Nephron (organoid): Measurements from ENCODE around the gene RERE.
A peak's percentile ranks its signal among the peaks of the same experiment; 100 is the strongest.

Experiments
- H3K27ac Mint-ChIP-seq, 3 experiments: 2 replicates each; pipeline ENCODE4 v1.8.0; 2020; ENCODE audit warnings: mixed read lengths in 3 of 3, mild to moderate bottlenecking in 2 of 3, moderate library complexity in 1 of 3
- H3K27me3 Mint-ChIP-seq: 2 replicates; pipeline ENCODE4 v1.8.0; 2021; ENCODE audit warnings: low read depth, mild to moderate bottlenecking, moderate library complexity, mixed read lengths
- H3K36me3 Mint-ChIP-seq: 2 replicates; pipeline ENCODE4 v1.8.0; 2020; ENCODE audit warnings: low read depth, mixed read lengths
- H3K4me1 Mint-ChIP-seq: 2 replicates; pipeline ENCODE4 v1.8.0; 2020; ENCODE audit warnings: mixed read lengths
- H3K4me3 Mint-ChIP-seq, 3 experiments: 2 replicates each; pipeline ENCODE4 v1.8.0; 2020; ENCODE audit warnings: mild to moderate bottlenecking in 3 of 3, mixed read lengths in 3 of 3, moderate library complexity in 2 of 3
- H3K9me3 Mint-ChIP-seq: 2 replicates; pipeline ENCODE4 v1.8.0; 2020; ENCODE audit warnings: mixed read lengths
- TF ChIP-seq, protein P1 (sequence below), 3 experiments: fragments of 200-600 bp; sonication (generic); IDR thresholded peaks; one replicate each; pipeline ENCODE4 v1.5.0; 2021; ENCODE audit warnings: antibody characterized with exemption in 3 of 3; ENCODE audit not compliant: unreplicated experiment in 3 of 3

Gene RERE

GRCh38 chr1:8604041-8604945 lies 213.1 kb downstream of the RERE start:
- H3K4me1 Mint-ChIP-seq: peaks cover 31% of the 10 kb centered on the region
- peak overlapping the region; percentile 21 to 75 (median 58) for H3K27ac Mint-ChIP-seq
- no peaks in the 10 kb centered on the region for H3K27me3 Mint-ChIP-seq
- TF ChIP-seq, protein P1, sequence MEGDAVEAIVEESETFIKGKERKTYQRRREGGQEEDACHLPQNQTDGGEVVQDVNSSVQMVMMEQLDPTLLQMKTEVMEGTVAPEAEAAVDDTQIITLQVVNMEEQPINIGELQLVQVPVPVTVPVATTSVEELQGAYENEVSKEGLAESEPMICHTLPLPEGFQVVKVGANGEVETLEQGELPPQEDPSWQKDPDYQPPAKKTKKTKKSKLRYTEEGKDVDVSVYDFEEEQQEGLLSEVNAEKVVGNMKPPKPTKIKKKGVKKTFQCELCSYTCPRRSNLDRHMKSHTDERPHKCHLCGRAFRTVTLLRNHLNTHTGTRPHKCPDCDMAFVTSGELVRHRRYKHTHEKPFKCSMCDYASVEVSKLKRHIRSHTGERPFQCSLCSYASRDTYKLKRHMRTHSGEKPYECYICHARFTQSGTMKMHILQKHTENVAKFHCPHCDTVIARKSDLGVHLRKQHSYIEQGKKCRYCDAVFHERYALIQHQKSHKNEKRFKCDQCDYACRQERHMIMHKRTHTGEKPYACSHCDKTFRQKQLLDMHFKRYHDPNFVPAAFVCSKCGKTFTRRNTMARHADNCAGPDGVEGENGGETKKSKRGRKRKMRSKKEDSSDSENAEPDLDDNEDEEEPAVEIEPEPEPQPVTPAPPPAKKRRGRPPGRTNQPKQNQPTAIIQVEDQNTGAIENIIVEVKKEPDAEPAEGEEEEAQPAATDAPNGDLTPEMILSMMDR (IDR thresholded peaks at IDR 0.05; ENCODE audit: unreplicated experiment in 3 of 3): no peak
- H3K9me3 Mint-ChIP-seq: no peaks in the 10 kb centered on the region
- H3K36me3 Mint-ChIP-seq: peaks cover 20% of the 10 kb centered on the region
- H3K4me3 Mint-ChIP-seq: no peak overlapping the region

- TF ChIP-seq, protein P1 (IDR thresholded peaks at IDR 0.05; ENCODE audit: unreplicated experiment in 3 of 3): no peak
- H3K9me3 Mint-ChIP-seq: no peaks in the 10 kb centered on the region
- H3K4me3 Mint-ChIP-seq: no peak overlapping the region
- peaks cover 17% of the 10 kb centered on the region for H3K36me3 Mint-ChIP-seq
- H3K27me3 Mint-ChIP-seq: no peaks in the 10 kb centered on the region
- peaks cover 40% of the 10 kb centered on the region for H3K4me1 Mint-ChIP-seq
- peak overlapping the region in 2 of 3 experiments; percentile 35 to 75 for H3K27ac Mint-ChIP-seq
Measured at GRCh38 chr1:8603220-8603616, 214.2 kb downstream of the RERE start.

- H3K4me3 Mint-ChIP-seq: no peak overlapping the region
- TF ChIP-seq, protein P1 (IDR thresholded peaks at IDR 0.05; ENCODE audit: unreplicated experiment in 3 of 3): no peak
- peaks cover 16% of the 10 kb centered on the region for H3K36me3 Mint-ChIP-seq
- no peak overlapping the region for H3K27ac Mint-ChIP-seq
- H3K9me3 Mint-ChIP-seq: no peaks in the 10 kb centered on the region
- no peaks in the 10 kb centered on the region for H3K27me3 Mint-ChIP-seq
- H3K4me1 Mint-ChIP-seq: peaks cover 46% of the 10 kb centered on the region
Measured at GRCh38 chr1:8602471-8603219, 214.8 kb downstream of the RERE start.

DNA sequence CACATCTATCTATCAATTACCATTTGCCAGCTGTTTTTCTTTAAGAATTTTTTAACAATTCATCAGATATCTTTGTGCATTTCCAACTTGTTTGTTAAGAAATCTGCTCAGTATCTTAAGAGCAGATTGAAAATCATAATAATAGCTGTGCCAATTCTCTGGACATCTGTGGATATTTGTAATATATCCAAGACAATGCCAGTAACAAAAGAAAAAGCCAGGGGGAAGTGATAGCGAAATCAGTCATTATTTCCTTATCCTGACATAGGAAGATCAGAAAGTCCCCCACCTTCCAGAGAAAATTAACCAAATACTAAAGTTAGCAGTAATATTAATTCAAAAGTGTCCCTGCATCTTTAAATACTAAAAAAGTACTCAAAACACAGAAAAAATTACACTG lies 217.1 kb downstream of the RERE start:
- Mint-ChIP-seq H3K27me3 (no peaks in the 10 kb centered on the region), H3K36me3 (peaks cover 13% of the 10 kb centered on the region), H3K4me1 (peaks cover 54% of the 10 kb centered on the region), H3K27ac (peak overlapping the region; percentile 17 to 89 (median 45)), H3K9me3 (no peaks in the 10 kb centered on the region), H3K4me3 (no peak overlapping the region)
- TF ChIP-seq, protein P1 (IDR thresholded peaks at IDR 0.05; ENCODE audit: unreplicated experiment in 3 of 3): no peak

DNA sequence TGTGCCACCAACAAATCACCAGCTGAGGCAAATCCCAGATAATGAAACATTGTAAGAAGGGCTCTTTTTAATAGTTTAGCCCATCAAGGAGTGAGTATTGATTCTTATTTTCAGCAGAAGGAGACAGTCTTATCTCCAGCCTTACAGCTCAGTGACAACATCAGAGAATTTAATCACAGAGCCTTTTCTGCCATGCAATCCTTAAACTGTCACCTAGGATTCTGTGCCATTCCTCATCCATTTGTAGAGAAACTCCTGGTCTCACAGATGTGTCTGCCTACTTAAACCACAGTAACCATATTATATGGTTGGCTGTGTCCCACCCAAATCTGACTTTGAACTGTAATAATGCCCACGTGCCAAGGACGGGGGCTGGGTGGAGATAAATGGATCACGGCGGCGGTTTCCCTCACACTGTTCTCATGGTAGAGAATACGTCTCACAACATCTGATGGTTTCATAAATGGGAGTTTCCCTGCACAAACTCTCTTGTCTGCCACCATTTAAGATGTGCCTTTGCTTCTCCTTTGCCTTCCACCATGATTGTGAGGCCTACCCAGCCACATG lies 217.7 kb downstream of the RERE start:
- Mint-ChIP-seq H3K27ac (peak overlapping the region; percentile 85 to 91 (median 89)), H3K27me3 (no peaks in the 10 kb centered on the region), H3K4me3 (no peak overlapping the region), H3K4me1 (peaks cover 54% of the 10 kb centered on the region), H3K9me3 (no peaks in the 10 kb centered on the region), H3K36me3 (peaks cover 13% of the 10 kb centered on the region)
- TF ChIP-seq, protein P1 (IDR thresholded peaks at IDR 0.05; ENCODE audit: unreplicated experiment in 3 of 3): no peak
